Natural killer cell (primary cell): ENCODE results near the gene DNAH6. TPM values are rescaled to one million over a fixed set of nuclear protein-coding genes. Genes with fewer than 3 reads are reported as not detected.
A peak's percentile ranks its signal among the peaks of the same experiment; 100 is the strongest.
"Not testable (repeated sequence)": the region's sequence is repeated elsewhere in the genome, so short reads cannot be mapped to it uniquely, and the experiment has no call there.

Experiments used
- ATAC-seq, 3 donors: fragments of 150-1000 bp in 2 of 3; fragments of 200-7000 bp in 1 of 3; cut with Tn5 transposase; 1 replicate in 1 of 3; 2 replicates in 2 of 3; pipeline ENCODE4 v1.10.0; 2021; ENCODE audit warnings: mild to moderate bottlenecking in 2 of 3, moderate library complexity in 2 of 3
- DNase-seq, 2 donors: peaks; one replicate each; pipeline versions ENCODE4 v3.0.0 to v3.0.0-alpha.2; 2013 to 2021; ENCODE audit warnings: mixed read lengths in 1 of 2
- H3K27ac ChIP-seq: one replicate; pipeline ENCODE4 v1.5.1; 2013; ENCODE audit warnings: mild to moderate bottlenecking, low read length
- H3K27me3 ChIP-seq: one replicate; pipeline ENCODE4 v1.6.1; 2013; ENCODE audit warnings: low read length; ENCODE audit not compliant: control insufficient read depth, insufficient read depth
- H3K36me3 ChIP-seq: one replicate; pipeline ENCODE4 v1.6.1; 2013; ENCODE audit warnings: low read length; ENCODE audit not compliant: control insufficient read depth, insufficient read depth
- H3K4me1 ChIP-seq: one replicate; pipeline ENCODE4 v1.6.1; 2013; ENCODE audit warnings: low read length; ENCODE audit not compliant: control insufficient read depth, insufficient read depth
- H3K4me3 ChIP-seq: one replicate; pipeline ENCODE4 v1.5.1; 2013; ENCODE audit warnings: low read length
- H3K9me3 ChIP-seq: one replicate; pipeline ENCODE4 v1.6.1; 2013; ENCODE audit warnings: low read length; ENCODE audit not compliant: control insufficient read depth, insufficient read depth
- H3K27ac Mint-ChIP-seq, 2 donors: one replicate each; pipeline ENCODE4 v1.8.0; 2022; ENCODE audit warnings: mild to moderate bottlenecking in 2 of 2, mixed read lengths in 2 of 2, moderate library complexity in 1 of 2
- H3K27me3 Mint-ChIP-seq, 2 donors: one replicate each; pipeline ENCODE4 v1.8.0; 2022; ENCODE audit warnings: low read depth in 2 of 2, mixed read lengths in 2 of 2
- H3K36me3 Mint-ChIP-seq: one replicate; pipeline ENCODE4 v1.8.0; 2022; ENCODE audit warnings: mixed read lengths
- H3K4me1 Mint-ChIP-seq, 2 donors: one replicate each; pipeline ENCODE4 v1.8.0; 2022; ENCODE audit warnings: mixed read lengths in 2 of 2
- H3K4me3 Mint-ChIP-seq: one replicate; pipeline ENCODE4 v1.8.0; 2022; ENCODE audit warnings: mild to moderate bottlenecking, moderate library complexity, mixed read lengths
- H3K9me3 Mint-ChIP-seq, 2 donors: one replicate each; pipeline ENCODE4 v1.8.0; 2022; ENCODE audit warnings: mixed read lengths in 2 of 2
- CTCF ChIP-seq: fragments of 200-600 bp; IDR thresholded peaks from one replicate; pipeline ENCODE4 v1.8.0; 2022; ENCODE audit warnings: antibody characterized with exemption
- WGBS: methylation state at CpG from one replicate; pipeline ENCODE4 v1.1.7; 2013; ENCODE audit warnings: missing lambda C conversion rate; ENCODE audit not compliant: insufficient coverage; 5-methylcytosine and 5-hydroxymethylcytosine counted together
- intact Hi-C: fragments of 100-400 bp; cut with micrococcal nuclease; formaldehyde crosslinking; loops from one replicate; pipeline ENCODE4 v1.14.2; 2022
- total RNA-seq, 4 donors: library from RNA; stranded (reverse); fragments of 120-200 nt in 1 of 4; gene quantifications; one replicate each; pipeline versions ENCODE4 v1.2.3 to v1.2.4, GENCODE V29; 2013 to 2022

DNAH6 gene, protein sequence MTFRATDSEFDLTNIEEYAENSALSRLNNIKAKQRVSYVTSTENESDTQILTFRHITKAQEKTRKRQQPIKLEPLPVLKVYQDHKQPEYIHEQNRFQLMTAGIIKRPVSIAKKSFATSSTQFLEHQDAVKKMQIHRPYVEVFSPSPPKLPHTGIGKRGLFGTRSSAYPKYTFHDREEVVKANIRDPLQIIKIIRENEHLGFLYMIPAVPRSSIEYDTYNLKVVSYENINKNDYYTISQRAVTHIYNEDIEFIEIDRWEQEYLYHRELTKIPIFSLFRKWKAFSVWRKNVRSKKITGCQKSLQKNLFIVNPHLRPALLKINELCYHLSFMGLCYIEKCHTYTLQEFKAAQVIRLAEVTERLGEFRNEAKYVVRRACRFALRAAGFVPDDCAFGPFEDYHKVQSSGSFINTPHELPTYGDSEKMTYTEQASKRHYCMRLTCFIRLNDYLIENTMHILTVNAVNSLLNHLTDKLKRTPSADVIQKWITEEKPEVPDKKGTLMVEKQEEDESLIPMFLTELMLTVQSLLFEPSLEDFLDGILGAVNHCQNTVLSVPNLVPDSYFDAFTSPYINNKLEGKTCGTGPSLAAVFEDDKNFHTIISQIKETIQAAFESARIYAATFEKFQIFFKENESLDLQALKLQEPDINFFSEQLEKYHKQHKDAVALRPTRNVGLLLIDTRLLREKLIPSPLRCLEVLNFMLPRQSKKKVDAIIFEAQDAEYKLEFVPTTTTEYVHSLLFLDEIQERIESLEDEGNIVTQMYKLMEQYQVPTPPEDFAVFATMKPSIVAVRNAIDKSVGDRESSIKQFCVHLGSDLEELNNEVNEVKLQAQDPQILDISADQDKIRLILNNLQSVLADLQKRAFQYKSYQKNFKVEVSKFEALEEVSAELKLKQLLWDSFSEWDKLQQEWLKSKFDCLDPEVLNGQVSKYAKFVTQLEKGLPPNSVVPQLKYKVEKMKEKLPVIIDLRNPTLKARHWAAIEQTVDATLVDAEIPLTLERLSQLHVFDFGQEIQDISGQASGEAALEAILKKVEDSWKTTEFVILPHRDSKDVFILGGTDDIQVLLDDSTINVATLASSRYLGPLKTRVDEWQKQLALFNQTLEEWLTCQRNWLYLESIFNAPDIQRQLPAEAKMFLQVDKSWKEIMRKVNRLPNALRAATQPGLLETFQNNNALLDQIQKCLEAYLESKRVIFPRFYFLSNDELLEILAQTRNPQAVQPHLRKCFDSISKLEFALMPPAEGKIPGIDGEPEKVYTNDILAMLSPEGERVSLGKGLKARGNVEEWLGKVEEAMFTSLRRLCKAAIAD (N-terminal part only)
- under 1 TPM; 0.05 to 0.60 (median 0.32) TPM for total RNA-seq
- 0.52 TPM for total RNA-seq (2013)

DNA sequence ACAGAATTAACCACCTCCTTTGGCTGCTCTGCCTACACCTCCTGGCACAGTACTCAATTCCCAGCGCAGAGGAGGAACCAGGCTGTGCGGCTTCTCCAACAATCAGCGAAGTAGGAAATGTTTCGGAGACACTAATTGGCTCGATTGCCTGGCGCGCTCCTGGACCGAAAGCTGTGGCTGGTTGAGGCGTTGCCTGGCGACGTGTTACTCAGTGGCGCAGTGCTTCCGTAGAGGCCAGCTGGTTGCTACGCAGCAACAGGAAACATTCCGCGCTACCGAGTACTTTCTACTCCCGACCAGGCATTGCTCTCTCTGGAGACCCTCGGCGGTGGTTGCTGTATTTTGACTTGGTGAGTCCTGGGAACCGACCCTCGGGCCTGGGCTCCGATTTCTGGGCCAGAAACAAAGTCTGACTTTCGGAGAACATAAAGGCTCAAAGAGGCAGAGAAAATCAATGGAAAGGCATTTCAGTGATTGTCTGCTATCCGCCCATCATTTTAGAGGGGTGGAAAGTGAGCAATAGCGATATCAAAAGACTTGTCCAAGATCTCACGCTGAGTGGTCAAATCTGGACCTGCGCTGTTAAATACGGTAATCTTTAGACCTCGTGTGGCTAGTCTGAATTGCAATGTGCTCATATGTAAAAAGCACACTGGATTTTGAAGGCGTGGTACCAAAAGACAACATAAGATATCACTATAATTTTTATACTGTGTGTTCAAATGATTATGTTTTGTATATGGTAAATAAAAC is at the start of gene DNAH6:
TSS of gene DNAH6 (plus strand) at position 265 of the 753 bp plus-strand sequence. CDS start 1,329 bp downstream, outside the sequence.
- Histone ChIP-seq H3K9me3 (no peaks in the 10 kb centered on the region), H3K4me3 (peak within 1 kb of the TSS; percentile 25), H3K36me3 (no peaks in the 10 kb centered on the region), H3K4me1 (peaks cover 10% of the 10 kb centered on the region), H3K27ac (no peak within 1 kb of the TSS), H3K27me3 (peaks cover 3% of the 10 kb centered on the region)
- Mint-ChIP-seq H3K27me3 (peaks cover 30 to 49% of the 10 kb centered on the region in 2 donors), H3K9me3 (peaks cover 2 to 3% of the 10 kb centered on the region in 2 donors), H3K27ac (peak within 1 kb of the TSS; percentile 44 to 66), H3K36me3 (no peaks in the 10 kb centered on the region), H3K4me3 (peak within 1 kb of the TSS; percentile 75), H3K4me1 (peaks cover 13 to 15% of the 10 kb centered on the region in 2 donors)
- ATAC-seq, result peak; percentile 96 to 99 (median 97)
- intact Hi-C loops, result loop anchor here (5.0 kb wide), 1 partner anchor 266 kb away; no protein-coding TSS in a partner anchor
- WGBS, result 19% methylated on average over 30 of the region's 31 CpGs
- DNase-seq, result peak; percentile 78 to 95
- TF ChIP-seq CTCF, result no peak

DNA sequence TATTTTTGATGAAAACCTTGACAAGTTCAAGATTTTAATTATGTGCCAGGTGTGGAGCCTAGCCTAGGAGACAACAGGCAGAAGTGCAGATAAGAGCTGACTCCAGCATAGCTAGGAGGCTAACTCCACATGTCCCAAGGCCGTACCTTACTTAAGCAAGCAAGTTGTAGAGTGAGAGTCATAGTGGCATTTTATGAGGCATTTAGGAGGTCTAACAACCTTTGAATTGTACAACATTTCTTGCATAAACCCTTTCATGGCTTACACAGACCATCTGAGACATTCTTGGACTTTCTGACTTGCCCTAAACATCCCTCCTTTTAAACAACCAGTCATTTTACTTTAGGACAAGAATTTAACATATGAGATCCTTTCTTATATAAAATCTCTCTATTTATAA is 48.9 kb upstream of the DNAH6 start:
- Histone ChIP-seq H3K27me3 (no peaks in the 10 kb centered on the region), H3K4me1 (no peaks in the 10 kb centered on the region), H3K4me3 (no peak overlapping the region), H3K27ac (no peak overlapping the region), H3K36me3 (no peaks in the 10 kb centered on the region), H3K9me3 (no peaks in the 10 kb centered on the region)
- peaks cover 0 to 3% of the 10 kb centered on the region in 2 donors for H3K9me3 Mint-ChIP-seq
- H3K27ac Mint-ChIP-seq, result no peak overlapping the region
- no peaks in the 10 kb centered on the region for H3K4me1 Mint-ChIP-seq
- intact Hi-C loops, result no loop called here
- ATAC-seq, result no peak
- WGBS, result 100% methylated on average over 1 of the region's 1 CpG
- H3K36me3 Mint-ChIP-seq, result no peaks in the 10 kb centered on the region
- no peak for TF ChIP-seq CTCF
- H3K27me3 Mint-ChIP-seq, result peaks cover 8 to 10% of the 10 kb centered on the region in 2 donors
- no peak overlapping the region for H3K4me3 Mint-ChIP-seq
- DNase-seq, result no peak

GRCh38 chr2:84472423-84472822 is 43.9 kb upstream of the DNAH6 start:
- ATAC-seq, H3K9me3 Mint-ChIP-seq, H3K4me3 ChIP-seq, H3K4me1 Mint-ChIP-seq, H3K4me1 ChIP-seq, H3K4me3 Mint-ChIP-seq, H3K27ac ChIP-seq, H3K27me3 ChIP-seq, intact Hi-C loops, H3K27ac Mint-ChIP-seq, H3K36me3 ChIP-seq, DNase-seq: not testable (repeated sequence)
- peaks cover 10% of the 10 kb centered on the region for H3K9me3 ChIP-seq
- Mint-ChIP-seq H3K36me3 (peaks cover 17% of the 10 kb centered on the region), H3K27me3 (peaks cover 22 to 29% of the 10 kb centered on the region in 2 donors)
- 92% methylated on average over 2 of the region's 2 CpGs for WGBS
